PC-3 (cell line): ENCODE measurements around the gene ZFHX3.

Source experiments
- EZH2 ChIP-seq: fragments of 300-600 bp; sonication (generic); IDR thresholded peaks from one replicate; pipeline ENCODE4 v1.6.1; 2017; ENCODE audit warnings: antibody characterized with exemption, mild to moderate bottlenecking, low read length; ENCODE audit not compliant: unreplicated experiment
- TF ChIP-seq, protein P1 (sequence below): fragments of 300-600 bp; sonication (generic); conservative IDR thresholded peaks from 2 replicates; pipeline ENCODE4 v1.5.1; 2017; ENCODE audit warnings: antibody characterized with exemption, low read depth, mild to moderate bottlenecking, low read length

DNA sequence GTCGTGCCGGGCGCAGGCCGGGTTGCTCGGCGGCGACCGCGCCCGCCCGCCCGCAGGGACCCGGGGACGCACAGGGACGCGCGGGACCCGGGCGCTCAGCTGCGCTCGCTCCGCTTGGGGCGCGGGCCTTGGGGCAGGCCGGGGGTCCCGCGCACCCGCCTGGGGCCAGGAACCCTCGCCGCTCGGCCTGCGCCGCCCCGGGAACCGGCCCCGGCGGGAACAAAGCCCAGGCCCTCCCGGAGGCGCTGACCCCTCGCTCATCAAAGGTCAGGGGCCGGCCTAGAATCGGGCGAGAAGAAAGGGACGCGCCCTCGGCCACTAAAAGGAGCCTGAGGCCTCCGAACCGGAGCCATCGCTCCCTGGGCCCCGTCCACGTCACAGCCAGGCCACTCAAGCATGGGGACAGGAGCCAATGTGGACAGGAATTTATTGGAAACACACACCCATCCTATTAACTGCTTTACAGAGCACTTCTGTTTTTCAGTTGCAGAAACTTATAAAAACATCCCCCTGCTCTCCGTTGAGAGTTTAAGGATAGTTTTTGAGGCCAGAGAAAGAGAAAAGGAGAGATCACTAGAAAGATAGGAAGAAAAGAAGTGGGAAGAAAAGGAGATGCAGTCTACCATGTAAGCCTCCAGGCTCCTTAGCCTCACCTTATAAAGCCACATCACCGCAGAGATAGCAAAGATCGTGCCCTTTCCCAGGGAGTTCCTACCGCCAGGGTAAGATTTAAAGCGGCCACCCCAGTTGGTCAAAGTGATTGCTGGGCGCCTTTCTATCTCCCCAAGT lies 558 bp upstream of the ZFHX3 start:
- TF ChIP-seq, protein P1, sequence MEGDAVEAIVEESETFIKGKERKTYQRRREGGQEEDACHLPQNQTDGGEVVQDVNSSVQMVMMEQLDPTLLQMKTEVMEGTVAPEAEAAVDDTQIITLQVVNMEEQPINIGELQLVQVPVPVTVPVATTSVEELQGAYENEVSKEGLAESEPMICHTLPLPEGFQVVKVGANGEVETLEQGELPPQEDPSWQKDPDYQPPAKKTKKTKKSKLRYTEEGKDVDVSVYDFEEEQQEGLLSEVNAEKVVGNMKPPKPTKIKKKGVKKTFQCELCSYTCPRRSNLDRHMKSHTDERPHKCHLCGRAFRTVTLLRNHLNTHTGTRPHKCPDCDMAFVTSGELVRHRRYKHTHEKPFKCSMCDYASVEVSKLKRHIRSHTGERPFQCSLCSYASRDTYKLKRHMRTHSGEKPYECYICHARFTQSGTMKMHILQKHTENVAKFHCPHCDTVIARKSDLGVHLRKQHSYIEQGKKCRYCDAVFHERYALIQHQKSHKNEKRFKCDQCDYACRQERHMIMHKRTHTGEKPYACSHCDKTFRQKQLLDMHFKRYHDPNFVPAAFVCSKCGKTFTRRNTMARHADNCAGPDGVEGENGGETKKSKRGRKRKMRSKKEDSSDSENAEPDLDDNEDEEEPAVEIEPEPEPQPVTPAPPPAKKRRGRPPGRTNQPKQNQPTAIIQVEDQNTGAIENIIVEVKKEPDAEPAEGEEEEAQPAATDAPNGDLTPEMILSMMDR, result no peak
- TF ChIP-seq EZH2, result no peak
